Measurements from ENCODE around the gene DGCR2.

The DGCR2 gene

GRCh38 chr22:19108807-19109197 lies 13.4 kb downstream of the DGCR2 start:
- no peaks in the 10 kb centered on the region for H3K9me3 ChIP-seq (ENCODE audit: control insufficient read depth, low read length)
- H3K4me1 ChIP-seq (ENCODE audit: control insufficient read depth, insufficient read depth, low read length), result peaks cover 16% of the 10 kb centered on the region
- no peaks in the 10 kb centered on the region for H3K27me3 ChIP-seq (ENCODE audit: control insufficient read depth, insufficient read depth, low read length, poor library complexity, severe bottlenecking)
- no peak overlapping the region for H3K4me3 ChIP-seq (ENCODE audit: insufficient read depth, low read depth, low read length)
- H3K27ac ChIP-seq (ENCODE audit: insufficient read depth, low read depth, low read length, poor library complexity, severe bottlenecking), result no peak overlapping the region
- 75 to 79% methylated on average over 3 of the region's 3 CpGs for WGBS, 2 experiments
- no peaks in the 10 kb centered on the region for H3K36me3 ChIP-seq (ENCODE audit: control insufficient read depth, insufficient read depth, low read length)

- WGBS, 2 experiments, result 91 to 97% methylated on average over 8 of the region's 8 CpGs
Observed at GRCh38 chr22:19107730-19108074, 14.5 kb downstream of the DGCR2 start.

DNA sequence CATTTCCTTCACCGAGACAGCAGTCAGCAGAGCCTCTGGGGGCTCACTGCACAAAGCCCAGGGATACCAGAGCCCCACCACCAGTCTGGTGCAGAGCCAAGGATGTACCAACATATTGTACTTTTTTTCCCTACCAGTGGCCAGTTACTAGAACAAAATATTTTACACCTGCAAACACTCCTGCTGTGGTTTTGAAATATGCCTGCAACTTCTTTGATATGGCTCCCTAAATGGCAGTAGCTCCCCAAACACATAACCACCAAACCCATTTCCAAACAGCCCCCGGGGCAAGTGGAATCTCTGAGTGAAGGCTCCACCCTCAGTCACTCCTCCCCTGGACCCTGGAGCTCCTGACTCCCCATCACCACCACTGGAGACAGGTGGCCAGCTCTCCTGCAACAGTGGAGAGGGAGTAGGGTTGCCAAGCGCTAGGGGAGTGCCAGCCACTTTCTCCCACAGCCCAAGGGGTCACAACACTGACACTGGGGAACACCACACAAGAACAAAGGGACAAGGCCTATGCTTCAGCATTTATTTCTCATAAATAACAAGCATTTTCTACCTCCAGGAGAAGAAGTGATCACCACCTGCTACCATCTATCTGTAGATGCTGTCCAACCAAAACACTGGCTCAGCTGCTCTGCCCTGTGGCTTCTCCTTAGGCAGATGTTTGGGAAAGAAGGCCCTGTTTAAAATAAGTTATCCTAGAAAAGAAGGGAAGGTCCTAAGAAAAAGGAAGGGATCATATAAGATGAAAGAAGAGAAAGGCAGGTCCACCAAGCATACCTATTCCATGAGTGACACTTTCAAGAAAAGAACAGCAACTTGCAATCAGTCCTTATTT lies 15.1 kb downstream of the DGCR2 start:
- H3K9me3 ChIP-seq (ENCODE audit: control insufficient read depth, low read length), result no peaks in the 10 kb centered on the region

More at GRCh38 chr22:19107730-19108074, 14.5 kb downstream of the DGCR2 start:
- Histone ChIP-seq H3K27ac (ENCODE audit: insufficient read depth, low read depth, low read length, poor library complexity, severe bottlenecking) (no peak overlapping the region), H3K9me3 (ENCODE audit: control insufficient read depth, low read length) (no peaks in the 10 kb centered on the region), H3K4me3 (ENCODE audit: insufficient read depth, low read depth, low read length) (no peak overlapping the region), H3K4me1 (ENCODE audit: control insufficient read depth, insufficient read depth, low read length) (peaks cover 16% of the 10 kb centered on the region), H3K27me3 (ENCODE audit: control insufficient read depth, insufficient read depth, low read length, poor library complexity, severe bottlenecking) (no peaks in the 10 kb centered on the region), H3K36me3 (ENCODE audit: control insufficient read depth, insufficient read depth, low read length) (no peaks in the 10 kb centered on the region)

GRCh38 chr22:19105867-19106802 lies 16.1 kb downstream of the DGCR2 start:
- Histone ChIP-seq H3K9me3 (ENCODE audit: control insufficient read depth, low read length) (no peaks in the 10 kb centered on the region), H3K27me3 (ENCODE audit: control insufficient read depth, insufficient read depth, low read length, poor library complexity, severe bottlenecking) (no peaks in the 10 kb centered on the region), H3K27ac (ENCODE audit: insufficient read depth, low read depth, low read length, poor library complexity, severe bottlenecking) (no peak overlapping the region), H3K4me3 (ENCODE audit: insufficient read depth, low read depth, low read length) (no peak overlapping the region), H3K4me1 (ENCODE audit: control insufficient read depth, insufficient read depth, low read length) (peaks cover 10% of the 10 kb centered on the region), H3K36me3 (ENCODE audit: control insufficient read depth, insufficient read depth, low read length) (no peaks in the 10 kb centered on the region)
- WGBS, 2 experiments, result 85% methylated on average over 18 of the region's 18 CpGs

More for the DNA sequence above, 15.1 kb downstream of the DGCR2 start:
- H3K4me3 ChIP-seq (ENCODE audit: insufficient read depth, low read depth, low read length), result no peak overlapping the region
- 93 to 97% methylated on average over 3 of the region's 3 CpGs for WGBS, 2 experiments
- no peak overlapping the region for H3K27ac ChIP-seq (ENCODE audit: insufficient read depth, low read depth, low read length, poor library complexity, severe bottlenecking)
- H3K27me3 ChIP-seq (ENCODE audit: control insufficient read depth, insufficient read depth, low read length, poor library complexity, severe bottlenecking), result no peaks in the 10 kb centered on the region
- peaks cover 16% of the 10 kb centered on the region for H3K4me1 ChIP-seq (ENCODE audit: control insufficient read depth, insufficient read depth, low read length)
- no peaks in the 10 kb centered on the region for H3K36me3 ChIP-seq (ENCODE audit: control insufficient read depth, insufficient read depth, low read length)

DNA sequence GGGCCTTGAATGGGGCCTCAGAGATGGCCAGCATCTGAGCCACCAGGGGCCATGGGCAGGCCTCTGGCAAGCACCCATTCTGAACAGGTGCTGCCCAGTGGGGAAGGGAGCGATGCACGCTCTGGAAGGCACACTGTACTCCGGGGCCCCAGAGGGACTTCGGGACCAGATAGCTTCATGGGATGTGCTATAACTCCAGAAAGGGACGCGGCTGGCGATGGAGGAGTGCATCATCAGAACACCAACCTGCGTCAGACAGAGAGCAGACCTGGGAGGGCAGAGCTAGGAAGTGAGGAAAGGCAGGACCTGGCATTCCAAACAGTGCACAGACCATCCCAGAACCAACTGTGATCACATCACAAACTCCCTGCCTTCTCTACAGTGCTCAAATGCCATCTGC lies 16.8 kb downstream of the DGCR2 start:
- Histone ChIP-seq H3K36me3 (ENCODE audit: control insufficient read depth, insufficient read depth, low read length) (no peaks in the 10 kb centered on the region), H3K27ac (ENCODE audit: insufficient read depth, low read depth, low read length, poor library complexity, severe bottlenecking) (no peak overlapping the region), H3K4me1 (ENCODE audit: control insufficient read depth, insufficient read depth, low read length) (peaks cover 5% of the 10 kb centered on the region), H3K4me3 (ENCODE audit: insufficient read depth, low read depth, low read length) (no peak overlapping the region), H3K27me3 (ENCODE audit: control insufficient read depth, insufficient read depth, low read length, poor library complexity, severe bottlenecking) (no peaks in the 10 kb centered on the region), H3K9me3 (ENCODE audit: control insufficient read depth, low read length) (no peaks in the 10 kb centered on the region)
- WGBS, 2 experiments, result 98% methylated on average over 8 of the region's 8 CpGs

GRCh38 chr22:19103880-19104821 lies 18.1 kb downstream of the DGCR2 start:
- no peaks in the 10 kb centered on the region for H3K27me3 ChIP-seq (ENCODE audit: control insufficient read depth, insufficient read depth, low read length, poor library complexity, severe bottlenecking)
- no peaks in the 10 kb centered on the region for H3K36me3 ChIP-seq (ENCODE audit: control insufficient read depth, insufficient read depth, low read length)
- H3K9me3 ChIP-seq (ENCODE audit: control insufficient read depth, low read length), result no peaks in the 10 kb centered on the region
- no peak overlapping the region for H3K4me3 ChIP-seq (ENCODE audit: insufficient read depth, low read depth, low read length)
- H3K4me1 ChIP-seq (ENCODE audit: control insufficient read depth, insufficient read depth, low read length), result no peaks in the 10 kb centered on the region
- H3K27ac ChIP-seq (ENCODE audit: insufficient read depth, low read depth, low read length, poor library complexity, severe bottlenecking), result no peak overlapping the region
- 95 to 97% methylated on average over 5 of the region's 5 CpGs for WGBS, 2 experiments

- Histone ChIP-seq H3K9me3 (ENCODE audit: control insufficient read depth, low read length) (no peaks in the 10 kb centered on the region), H3K27ac (ENCODE audit: insufficient read depth, low read depth, low read length, poor library complexity, severe bottlenecking) (no peak overlapping the region), H3K4me3 (ENCODE audit: insufficient read depth, low read depth, low read length) (no peak overlapping the region), H3K36me3 (ENCODE audit: control insufficient read depth, insufficient read depth, low read length) (no peaks in the 10 kb centered on the region), H3K27me3 (ENCODE audit: control insufficient read depth, insufficient read depth, low read length, poor library complexity, severe bottlenecking) (no peaks in the 10 kb centered on the region), H3K4me1 (ENCODE audit: control insufficient read depth, insufficient read depth, low read length) (no peaks in the 10 kb centered on the region)
- 91 to 95% methylated on average over 4 of the region's 4 CpGs for WGBS, 2 experiments
Observed at GRCh38 chr22:19098157-19098556, 24.1 kb downstream of the DGCR2 start.

DNA sequence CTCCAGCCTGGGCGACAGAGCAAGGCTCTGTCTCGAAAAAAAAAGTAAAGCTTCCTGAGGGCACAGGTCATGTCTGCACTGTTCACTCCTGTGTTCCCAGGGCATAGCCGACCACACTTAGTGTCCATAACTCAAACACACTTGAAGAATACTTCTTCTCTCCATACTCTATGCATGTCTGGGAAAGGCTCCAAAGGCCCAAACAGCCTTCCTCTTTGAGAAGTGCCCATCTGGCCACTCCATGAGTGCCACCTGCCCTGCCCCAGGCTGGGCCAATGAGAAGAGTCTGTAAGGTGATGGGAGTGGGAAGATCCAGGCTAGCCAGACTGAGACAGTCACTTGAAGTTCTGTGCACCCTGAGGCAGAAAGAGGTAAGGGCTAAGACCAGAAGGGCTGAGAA lies 24.7 kb downstream of the DGCR2 start:
- Histone ChIP-seq H3K36me3 (ENCODE audit: control insufficient read depth, insufficient read depth, low read length) (no peaks in the 10 kb centered on the region), H3K9me3 (ENCODE audit: control insufficient read depth, low read length) (no peaks in the 10 kb centered on the region), H3K27ac (ENCODE audit: insufficient read depth, low read depth, low read length, poor library complexity, severe bottlenecking) (no peak overlapping the region), H3K4me3 (ENCODE audit: insufficient read depth, low read depth, low read length) (no peak overlapping the region), H3K4me1 (ENCODE audit: control insufficient read depth, insufficient read depth, low read length) (no peaks in the 10 kb centered on the region), H3K27me3 (ENCODE audit: control insufficient read depth, insufficient read depth, low read length, poor library complexity, severe bottlenecking) (no peaks in the 10 kb centered on the region)
- 96 to 98% methylated on average over 3 of the region's 3 CpGs for WGBS, 2 experiments

- no peaks in the 10 kb centered on the region for H3K9me3 ChIP-seq (ENCODE audit: control insufficient read depth, low read length)
- H3K36me3 ChIP-seq (ENCODE audit: control insufficient read depth, insufficient read depth, low read length), result no peaks in the 10 kb centered on the region
- H3K4me1 ChIP-seq (ENCODE audit: control insufficient read depth, insufficient read depth, low read length), result no peaks in the 10 kb centered on the region
- no peak overlapping the region for H3K4me3 ChIP-seq (ENCODE audit: insufficient read depth, low read depth, low read length)
- no peaks in the 10 kb centered on the region for H3K27me3 ChIP-seq (ENCODE audit: control insufficient read depth, insufficient read depth, low read length, poor library complexity, severe bottlenecking)
- 92% methylated on average over 1 of the region's 1 CpG for WGBS, 2 experiments
- no peak overlapping the region for H3K27ac ChIP-seq (ENCODE audit: insufficient read depth, low read depth, low read length, poor library complexity, severe bottlenecking)
Observed at GRCh38 chr22:19096555-19096954, 25.7 kb downstream of the DGCR2 start.

All from ectodermal cell (in vitro differentiated cells).